Neural cell (in vitro differentiated cells): ENCODE measurements around the gene KIAA0753.

ENCODE experiments used
- EP300 ChIP-seq: fragments of 450-650 bp; conservative IDR thresholded peaks from 2 replicates; pipeline ENCODE4 v1.6.1; 2014; ENCODE audit warnings: antibody characterized with exemption, mild to moderate bottlenecking, moderate library complexity; ENCODE audit not compliant: poor library complexity, severe bottlenecking
- EZH2 ChIP-seq: fragments of 200-600, 300-800 bp; shearing (Covaris generic), sonication (generic); IDR thresholded peaks from 2 replicates; pipeline ENCODE4 v1.6.1; 2014; ENCODE audit warnings: antibody characterized with exemption, low read length, borderline replicate concordance, mild to moderate bottlenecking; ENCODE audit not compliant: insufficient read depth, poor library complexity, severe bottlenecking
- POLR2AphosphoS5 ChIP-seq: IDR thresholded peaks from 2 replicates; pipeline ENCODE4 v1.6.1; 2012
- REST ChIP-seq: IDR thresholded peaks from 2 replicates; pipeline ENCODE4 v1.6.1; 2012; ENCODE audit warnings: borderline replicate concordance
- SMC3 ChIP-seq: fragments of 450-650 bp; conservative IDR thresholded peaks from 2 replicates; pipeline ENCODE4 v1.6.1; 2014; ENCODE audit warnings: antibody characterized with exemption, mild to moderate bottlenecking, moderate library complexity; ENCODE audit not compliant: poor library complexity
- TAF1 ChIP-seq: IDR thresholded peaks from 2 replicates; pipeline ENCODE4 v1.6.1; 2012; ENCODE audit warnings: low read depth
- TF ChIP-seq, protein P1 (sequence below): fragments of 450-650 bp; IDR thresholded peaks from 2 replicates; pipeline ENCODE4 v1.5.1; 2014; ENCODE audit warnings: antibody characterized with exemption, mild to moderate bottlenecking, moderate library complexity; ENCODE audit not compliant: poor library complexity, severe bottlenecking

DNA sequence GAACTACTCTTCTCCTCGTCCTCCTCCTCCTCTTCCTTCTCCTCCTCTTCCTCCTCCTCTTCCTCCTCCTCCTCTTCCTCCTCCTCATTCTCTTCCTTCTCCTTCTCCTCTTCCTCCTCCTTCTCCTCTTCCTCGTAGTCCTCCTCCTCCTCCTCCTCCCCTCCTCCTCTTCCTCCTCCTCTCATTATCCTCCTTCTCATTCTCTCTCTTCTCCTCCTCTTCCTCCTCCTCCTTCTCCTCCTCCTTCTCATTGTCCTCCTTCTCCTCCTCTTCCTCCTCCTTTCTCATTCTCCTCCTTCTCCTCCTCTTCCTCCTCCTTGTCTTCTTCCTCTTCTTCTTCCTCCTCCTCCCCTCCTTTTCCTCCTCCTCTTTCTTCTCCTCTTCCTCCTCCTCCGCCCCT, 80.0 kb downstream of the KIAA0753 start:
- TF ChIP-seq, protein P1, sequence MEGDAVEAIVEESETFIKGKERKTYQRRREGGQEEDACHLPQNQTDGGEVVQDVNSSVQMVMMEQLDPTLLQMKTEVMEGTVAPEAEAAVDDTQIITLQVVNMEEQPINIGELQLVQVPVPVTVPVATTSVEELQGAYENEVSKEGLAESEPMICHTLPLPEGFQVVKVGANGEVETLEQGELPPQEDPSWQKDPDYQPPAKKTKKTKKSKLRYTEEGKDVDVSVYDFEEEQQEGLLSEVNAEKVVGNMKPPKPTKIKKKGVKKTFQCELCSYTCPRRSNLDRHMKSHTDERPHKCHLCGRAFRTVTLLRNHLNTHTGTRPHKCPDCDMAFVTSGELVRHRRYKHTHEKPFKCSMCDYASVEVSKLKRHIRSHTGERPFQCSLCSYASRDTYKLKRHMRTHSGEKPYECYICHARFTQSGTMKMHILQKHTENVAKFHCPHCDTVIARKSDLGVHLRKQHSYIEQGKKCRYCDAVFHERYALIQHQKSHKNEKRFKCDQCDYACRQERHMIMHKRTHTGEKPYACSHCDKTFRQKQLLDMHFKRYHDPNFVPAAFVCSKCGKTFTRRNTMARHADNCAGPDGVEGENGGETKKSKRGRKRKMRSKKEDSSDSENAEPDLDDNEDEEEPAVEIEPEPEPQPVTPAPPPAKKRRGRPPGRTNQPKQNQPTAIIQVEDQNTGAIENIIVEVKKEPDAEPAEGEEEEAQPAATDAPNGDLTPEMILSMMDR, result no peak
- TF ChIP-seq REST, result no peak
- TF ChIP-seq TAF1, result no peak
- TF ChIP-seq POLR2AphosphoS5, result no peak
- no peak for TF ChIP-seq SMC3
- no peak for TF ChIP-seq EP300
- no peak for TF ChIP-seq EZH2
